ENCODE results near the gene ZNF543.

DNA sequence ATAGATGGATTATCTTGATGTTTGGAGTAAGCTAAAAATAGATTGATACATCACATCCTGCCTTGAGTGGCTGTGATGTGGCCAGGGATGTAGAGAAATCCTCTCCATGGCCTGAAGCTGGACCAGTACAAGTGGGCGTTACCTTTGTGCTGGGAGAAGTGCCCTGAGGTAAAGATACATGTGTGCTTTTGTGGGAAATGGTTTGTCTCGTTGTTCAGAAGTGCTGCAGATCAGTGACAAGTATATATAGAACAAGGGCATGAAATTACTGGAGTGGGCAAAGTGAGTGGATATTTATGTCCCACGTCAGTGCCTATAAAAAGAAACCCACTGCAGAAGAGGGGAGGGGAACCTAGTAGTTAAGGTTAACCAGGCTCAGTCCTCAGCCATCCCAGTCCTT lies 18.6 kb downstream of the ZNF543 start:
- TF ChIP-seq GATA2 (IDR thresholded peaks at IDR 0.05; ENCODE audit: low read depth, low read length) (no peak), GATA3 (IDR thresholded peaks at IDR 0.05; ENCODE audit: low read depth, low read length) (no peak)

All from SH-SY5Y (cell line).